Measurements from ENCODE around the gene UBN1. TPM values are rescaled to one million over a fixed set of nuclear protein-coding genes. Genes with fewer than 3 reads are reported as not detected.

Gene UBN1
- total RNA-seq, 1 donor from 2014 or later: 39.4 TPM

- Mint-ChIP-seq H3K27me3 (no peaks in the 10 kb centered on the region), H3K27ac (peak overlapping the region; percentile 39), H3K36me3 (peaks cover 17% of the 10 kb centered on the region), H3K4me1 (ENCODE audit: unreplicated experiment) (peaks cover 13% of the 10 kb centered on the region), H3K4me3 (no peak overlapping the region), H3K9me3 (no peaks in the 10 kb centered on the region)
- TF ChIP-seq, protein P1, sequence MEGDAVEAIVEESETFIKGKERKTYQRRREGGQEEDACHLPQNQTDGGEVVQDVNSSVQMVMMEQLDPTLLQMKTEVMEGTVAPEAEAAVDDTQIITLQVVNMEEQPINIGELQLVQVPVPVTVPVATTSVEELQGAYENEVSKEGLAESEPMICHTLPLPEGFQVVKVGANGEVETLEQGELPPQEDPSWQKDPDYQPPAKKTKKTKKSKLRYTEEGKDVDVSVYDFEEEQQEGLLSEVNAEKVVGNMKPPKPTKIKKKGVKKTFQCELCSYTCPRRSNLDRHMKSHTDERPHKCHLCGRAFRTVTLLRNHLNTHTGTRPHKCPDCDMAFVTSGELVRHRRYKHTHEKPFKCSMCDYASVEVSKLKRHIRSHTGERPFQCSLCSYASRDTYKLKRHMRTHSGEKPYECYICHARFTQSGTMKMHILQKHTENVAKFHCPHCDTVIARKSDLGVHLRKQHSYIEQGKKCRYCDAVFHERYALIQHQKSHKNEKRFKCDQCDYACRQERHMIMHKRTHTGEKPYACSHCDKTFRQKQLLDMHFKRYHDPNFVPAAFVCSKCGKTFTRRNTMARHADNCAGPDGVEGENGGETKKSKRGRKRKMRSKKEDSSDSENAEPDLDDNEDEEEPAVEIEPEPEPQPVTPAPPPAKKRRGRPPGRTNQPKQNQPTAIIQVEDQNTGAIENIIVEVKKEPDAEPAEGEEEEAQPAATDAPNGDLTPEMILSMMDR (conservative IDR thresholded peaks at IDR 0.05): no peak
- DNase-seq (ENCODE audit: extremely low spot score, unreplicated experiment): no peak
Measured at GRCh38 chr16:4868026-4868425, 20.7 kb downstream of the UBN1 start.

DNA sequence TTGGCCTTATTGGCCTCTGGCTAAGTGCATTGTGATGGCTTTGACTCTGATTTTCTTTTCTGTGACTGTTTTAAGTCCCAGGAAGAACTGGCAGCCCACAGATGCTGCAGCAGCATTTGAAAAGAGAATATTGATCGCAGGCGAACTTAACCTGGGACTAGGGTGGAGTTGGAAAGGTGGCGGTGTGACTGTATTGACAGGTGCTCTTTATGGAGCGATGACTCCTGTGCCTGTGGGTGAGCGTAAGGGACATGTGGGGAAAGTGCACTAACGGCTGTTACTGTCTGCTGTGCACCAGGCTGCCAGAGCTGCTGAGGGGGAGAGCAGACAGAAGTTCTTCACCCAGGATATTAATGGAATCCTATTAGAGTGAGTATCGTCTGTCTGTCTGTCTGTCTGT, 21.3 kb downstream of the UBN1 start:
- DNase-seq (ENCODE audit: extremely low spot score, unreplicated experiment): no peak
- H3K4me1 Mint-ChIP-seq (ENCODE audit: unreplicated experiment): peaks cover 13% of the 10 kb centered on the region
- H3K27me3 Mint-ChIP-seq: no peaks in the 10 kb centered on the region
- H3K27ac Mint-ChIP-seq: peak overlapping the region; percentile 13
- TF ChIP-seq, protein P1 (conservative IDR thresholded peaks at IDR 0.05): no peak
- H3K36me3 Mint-ChIP-seq: peaks cover 20% of the 10 kb centered on the region
- H3K4me3 Mint-ChIP-seq: no peak overlapping the region
- no peaks in the 10 kb centered on the region for H3K9me3 Mint-ChIP-seq

GRCh38 chr16:4869147-4869805, 22.0 kb downstream of the UBN1 start:
- no peaks in the 10 kb centered on the region for H3K27me3 Mint-ChIP-seq
- peak overlapping the region; percentile 25 for H3K27ac Mint-ChIP-seq
- no peak overlapping the region for H3K4me3 Mint-ChIP-seq
- TF ChIP-seq, protein P1 (conservative IDR thresholded peaks at IDR 0.05): no peak
- H3K4me1 Mint-ChIP-seq (ENCODE audit: unreplicated experiment): peaks cover 10% of the 10 kb centered on the region
- no peaks in the 10 kb centered on the region for H3K9me3 Mint-ChIP-seq
- DNase-seq (ENCODE audit: extremely low spot score, unreplicated experiment): no peak
- peaks cover 20% of the 10 kb centered on the region for H3K36me3 Mint-ChIP-seq

DNA sequence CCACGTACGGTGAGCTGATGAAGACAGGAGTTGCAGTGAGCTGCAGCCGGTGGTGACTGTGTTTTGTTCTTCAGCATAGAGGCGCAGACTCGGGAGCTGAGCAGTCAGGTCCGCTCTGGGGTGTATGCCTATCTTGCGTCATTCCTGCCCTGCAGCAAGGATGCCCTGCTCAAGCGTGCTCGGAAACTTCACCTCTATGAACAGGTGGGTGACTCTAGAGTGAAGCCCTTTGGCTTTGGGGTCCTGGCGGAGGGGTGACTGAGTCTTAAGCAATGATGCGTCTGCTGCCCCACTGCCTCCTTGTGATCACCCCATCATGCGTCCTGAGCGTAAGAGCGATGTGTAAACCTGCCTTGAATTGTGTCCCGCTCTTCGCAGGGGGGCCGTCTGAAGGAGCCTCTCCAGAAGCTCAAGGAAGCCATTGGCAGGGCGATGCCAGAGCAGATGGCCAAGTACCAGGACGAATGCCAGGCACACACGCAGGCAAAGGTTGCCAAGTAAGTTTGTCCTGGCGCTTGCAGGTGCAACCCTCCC, 22.9 kb downstream of the UBN1 start:
- no peaks in the 10 kb centered on the region for H3K27me3 Mint-ChIP-seq
- DNase-seq (ENCODE audit: extremely low spot score, unreplicated experiment): no peak
- peaks cover 4% of the 10 kb centered on the region for H3K4me1 Mint-ChIP-seq (ENCODE audit: unreplicated experiment)
- H3K9me3 Mint-ChIP-seq: no peaks in the 10 kb centered on the region
- H3K4me3 Mint-ChIP-seq: no peak overlapping the region
- H3K36me3 Mint-ChIP-seq: peaks cover 25% of the 10 kb centered on the region
- TF ChIP-seq, protein P1 (conservative IDR thresholded peaks at IDR 0.05): no peak
- peak overlapping the region; percentile 5 for H3K27ac Mint-ChIP-seq

DNA sequence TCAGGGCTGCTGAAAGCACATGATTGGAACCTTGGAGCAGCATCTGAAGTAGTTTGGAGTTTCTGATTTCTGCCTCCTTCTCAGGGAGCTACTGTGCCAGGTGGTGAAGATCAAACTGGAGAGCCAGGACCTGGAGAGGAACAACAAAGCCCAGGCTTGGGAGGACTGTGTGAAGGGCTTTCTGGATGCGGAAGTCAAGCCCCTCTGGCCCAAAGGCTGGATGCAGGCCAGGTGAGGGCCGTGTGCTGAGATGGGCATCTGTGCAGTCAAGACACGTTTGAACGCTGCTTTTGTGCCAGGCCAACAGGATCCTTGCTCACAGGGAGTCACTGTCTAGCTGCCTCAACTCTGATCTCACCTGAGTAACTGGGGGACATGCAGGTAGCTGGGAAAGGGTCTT, 23.8 kb downstream of the UBN1 start:
- Mint-ChIP-seq H3K4me1 (ENCODE audit: unreplicated experiment) (peaks cover 4% of the 10 kb centered on the region), H3K9me3 (no peaks in the 10 kb centered on the region), H3K4me3 (no peak overlapping the region), H3K27me3 (no peaks in the 10 kb centered on the region), H3K36me3 (peaks cover 28% of the 10 kb centered on the region), H3K27ac (no peak overlapping the region)
- DNase-seq (ENCODE audit: extremely low spot score, unreplicated experiment): no peak
- TF ChIP-seq, protein P1 (conservative IDR thresholded peaks at IDR 0.05): no peak
